GM19452 (cell line): ENCODE data around the gene CDH3.

Source experiments
- ATAC-seq: cut with Tn5 transposase; IDR thresholded peaks from one replicate; pipeline ENCODE4 v1.9.1; 2021; ENCODE audit not compliant: unreplicated experiment

The CDH3 gene

GRCh38 chr16:68644715-68645493 is at the start of gene CDH3:
TSS of gene CDH3 (plus strand) at chr16:68645310. CDS start at chr16:68645380, 70 bp downstream.
- no peak for ATAC-seq

- no peak for ATAC-seq
Observed at GRCh38 chr16:68596266-68596665, 48.8 kb upstream of the CDH3 start.

- no peak for ATAC-seq
Observed at GRCh38 chr16:68599586-68599985, 45.5 kb upstream of the CDH3 start.

GRCh38 chr16:68605746-68606145 is 39.4 kb upstream of the CDH3 start:
- ATAC-seq, result no peak

GRCh38 chr16:68607443-68607842 is 37.7 kb upstream of the CDH3 start:
- ATAC-seq, result no peak

GRCh38 chr16:68608330-68608729 is 36.8 kb upstream of the CDH3 start:
- no peak for ATAC-seq

- ATAC-seq, result no peak
Observed at GRCh38 chr16:68612996-68613395, 32.1 kb upstream of the CDH3 start.

GRCh38 chr16:68617734-68618133 is 27.4 kb upstream of the CDH3 start:
- no peak for ATAC-seq

- no peak for ATAC-seq
Observed at GRCh38 chr16:68626557-68626956, 18.6 kb upstream of the CDH3 start.

- no peak for ATAC-seq
Observed at GRCh38 chr16:68627951-68628425, 17.1 kb upstream of the CDH3 start.

GRCh38 chr16:68629351-68629910 is 15.7 kb upstream of the CDH3 start:
- ATAC-seq, result no peak

GRCh38 chr16:68636064-68636560 is 9.0 kb upstream of the CDH3 start:
- no peak for ATAC-seq

- no peak for ATAC-seq
Observed at GRCh38 chr16:68636818-68637217, 8.3 kb upstream of the CDH3 start.

GRCh38 chr16:68640972-68641371 is 4.1 kb upstream of the CDH3 start:
- no peak for ATAC-seq

GRCh38 chr16:68642047-68642435 is 3.1 kb upstream of the CDH3 start:
- no peak for ATAC-seq

- ATAC-seq, result no peak
Observed at GRCh38 chr16:68642436-68643101, 2.5 kb upstream of the CDH3 start.

GRCh38 chr16:68643227-68643626 is 1.9 kb upstream of the CDH3 start:
- no peak for ATAC-seq

- ATAC-seq, result no peak
Observed at GRCh38 chr16:68643847-68644246, 1.3 kb upstream of the CDH3 start.

- ATAC-seq, result no peak
Observed at GRCh38 chr16:68644296-68644695, 814 bp upstream of the CDH3 start.

GRCh38 chr16:68645494-68646388 is 631 bp downstream of the CDH3 start:
- ATAC-seq, result no peak
